ENCODE data around the gene FOXR1. TPM values are rescaled to one million over a fixed set of nuclear protein-coding genes. Genes with fewer than 3 reads are reported as not detected.
"Not testable (repeated sequence)": the region's sequence is repeated elsewhere in the genome, so short reads cannot be mapped to it uniquely, and the experiment has no call there.

The FOXR1 gene
- total and polyA plus RNA-seq, 3 experiments from 2014 or later, result not detected

DNA sequence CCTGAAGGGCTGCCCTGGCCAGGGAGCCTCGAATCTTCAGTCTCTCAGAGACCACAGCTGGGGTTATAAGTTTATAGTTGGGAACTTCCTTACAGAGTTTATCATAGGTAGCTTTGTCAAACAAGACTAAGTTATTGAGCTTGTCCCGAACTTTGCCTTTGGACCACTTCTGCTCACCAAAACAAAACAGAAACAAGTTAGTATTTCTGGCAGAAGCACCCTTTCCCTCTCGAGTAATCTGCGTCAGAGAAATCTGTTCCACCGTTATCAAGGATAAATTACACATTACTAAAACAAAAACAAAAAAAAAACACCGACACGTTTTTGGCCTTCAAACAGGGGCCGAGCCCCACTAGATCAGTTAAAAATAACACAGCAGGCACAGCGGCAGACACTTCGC, 45.8 kb downstream of the FOXR1 start:
- Mint-ChIP-seq H3K36me3 (peaks cover 7 to 83% (median 18%) of the 10 kb centered on the region in 3 donors), H3K27ac (peak overlapping the region; percentile 97 to 100 (median 100)), H3K4me3 (peak overlapping the region; percentile 97 to 100 (median 99)), H3K4me1 (peaks cover 36 to 68% (median 55%) of the 10 kb centered on the region in 3 donors)
- H3K27me3 Mint-ChIP-seq; H3K9me3 Mint-ChIP-seq; H3K27me3 ChIP-seq (ENCODE audit: insufficient read depth, low read length, poor library complexity, severe bottlenecking); H3K9me3 ChIP-seq (ENCODE audit: low read length); CTCF ChIA-PET: not testable (repeated sequence)
- POLR2A ChIA-PET, result interaction anchor here (0.6 to 1.9 kb wide), 4 partner anchors 29 to 179 kb away, joined by 4 to 8 read pairs (median 5); partner anchors contain the start of gene C2CD2L
- Histone ChIP-seq H3K36me3 (ENCODE audit: insufficient read depth, low read length) (peaks cover 49% of the 10 kb centered on the region), H3K4me3 (ENCODE audit: low read length) (peak overlapping the region; percentile 83), H3K27ac (ENCODE audit: low read depth, low read length) (peak overlapping the region; percentile 94), H3K4me1 (ENCODE audit: insufficient read depth, low read length) (peaks cover 39% of the 10 kb centered on the region)
- DNase-seq, result peak in 1 of 5 donors; percentile 10

DNA sequence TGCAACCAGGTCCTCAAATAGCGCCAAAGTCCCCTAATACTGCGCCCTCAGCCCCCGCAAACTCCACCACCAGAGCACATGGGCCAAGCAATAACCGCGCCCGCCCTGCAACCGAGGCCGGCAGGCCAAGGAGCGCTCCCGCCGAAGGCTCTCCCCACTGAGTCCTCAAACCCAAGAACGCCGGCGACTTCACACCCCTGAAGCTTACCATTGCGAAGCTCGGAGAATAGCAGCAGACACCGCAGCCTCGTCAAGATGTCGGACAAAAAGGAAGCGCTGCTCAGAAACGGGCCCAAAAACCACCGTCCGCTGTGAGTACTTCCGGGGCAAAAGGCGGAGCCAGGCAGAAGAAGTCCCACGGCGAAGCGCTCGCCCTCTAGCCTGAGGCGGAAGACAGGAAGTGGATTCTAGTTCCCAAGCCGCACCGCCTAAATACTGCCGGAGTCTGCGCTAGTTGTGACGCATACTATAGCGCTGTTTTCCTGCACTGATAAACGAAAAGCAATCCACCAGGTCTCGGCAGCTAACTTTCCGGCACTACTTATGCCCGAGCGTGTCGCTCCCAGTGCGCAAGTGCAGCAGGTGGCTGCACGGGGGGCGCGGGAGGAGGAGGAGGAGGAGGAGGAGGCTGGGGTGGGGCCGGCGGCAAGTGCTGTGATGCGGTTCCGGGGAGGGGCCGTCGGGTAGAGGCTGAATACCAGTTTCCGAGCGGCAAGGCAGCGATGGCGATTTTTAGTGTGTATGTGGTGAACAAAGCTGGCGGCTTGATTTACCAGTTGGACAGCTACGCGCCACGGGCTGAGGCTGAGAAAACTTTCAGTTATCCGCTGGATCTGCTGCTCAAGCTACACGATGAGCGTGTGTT, 46.7 kb downstream of the FOXR1 start, which contains the start of the genes RPS25 and TRAPPC4:
Gene RPS25 (minus strand): TSS at position 270 of the 865 bp plus-strand sequence. CDS start 59 bp downstream, at position 211.
Gene TRAPPC4 (plus strand): TSS at position 693 of the 865 bp plus-strand sequence. CDS start 30 bp downstream, at position 723.
- Histone ChIP-seq H3K9me3 (ENCODE audit: low read length) (no peaks in the 10 kb centered on the region), H3K27me3 (ENCODE audit: insufficient read depth, low read length, poor library complexity, severe bottlenecking) (no peaks in the 10 kb centered on the region), H3K4me3 (ENCODE audit: low read length) (peak within 1 kb of the TSS; percentile 83), H3K36me3 (ENCODE audit: insufficient read depth, low read length) (peaks cover 45% of the 10 kb centered on the region), H3K4me1 (ENCODE audit: insufficient read depth, low read length) (peaks cover 41% of the 10 kb centered on the region), H3K27ac (ENCODE audit: low read depth, low read length) (peak within 1 kb of the TSS; percentile 94)
- Mint-ChIP-seq H3K4me3 (peak within 1 kb of the TSS; percentile 97 to 100 (median 99)), H3K9me3 (no peaks in the 10 kb centered on the region), H3K27me3 (peaks cover 0 to 2% of the 10 kb centered on the region in 2 donors), H3K27ac (peak within 1 kb of the TSS; percentile 97 to 100 (median 100)), H3K4me1 (peaks cover 38 to 74% (median 54%) of the 10 kb centered on the region in 3 donors), H3K36me3 (peaks cover 6 to 84% (median 12%) of the 10 kb centered on the region in 3 donors)
- ChIA-PET CTCF (interaction anchor here (0.6 to 2.9 kb wide), 7 partner anchors 10 to 77 kb away, joined by 3 to 11 read pairs (median 5); partner anchors contain the start of gene CENATAC), POLR2A (interaction anchor here (0.6 to 2.9 kb wide), 18 partner anchors 10 to 618 kb away, joined by 3 to 23 read pairs (median 4); partner anchors contain the start of genes C2CD2L, CENATAC, DPAGT1 and HINFP)
- DNase-seq, result peak; percentile 91 to 97 (median 96)

DNA sequence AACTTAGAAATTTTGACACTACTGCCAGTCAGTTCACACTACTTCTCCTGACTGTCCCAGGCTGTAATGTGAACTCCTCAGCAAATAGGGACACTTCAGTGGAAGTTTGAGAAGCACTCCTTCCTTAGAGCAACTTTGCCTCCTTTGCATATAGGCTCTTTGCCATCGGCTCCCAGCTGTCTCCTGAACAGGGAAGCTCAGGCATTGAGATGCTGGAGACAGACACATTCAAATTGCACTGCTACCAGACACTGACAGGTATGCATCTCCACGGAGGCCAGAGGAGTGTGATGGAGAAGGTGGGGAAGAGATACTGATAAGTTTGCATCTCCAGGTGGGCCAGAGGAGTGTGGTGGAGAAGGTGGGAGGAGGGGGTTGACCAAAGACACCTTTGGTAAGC, 48.4 kb downstream of the FOXR1 start:
- peaks cover 46 to 84% (median 70%) of the 10 kb centered on the region in 3 donors for H3K4me1 Mint-ChIP-seq
- no peak for DNase-seq
- peak overlapping the region; percentile 15 for H3K4me3 ChIP-seq (ENCODE audit: low read length)
- peaks cover 0 to 2% of the 10 kb centered on the region in 2 donors for H3K27me3 Mint-ChIP-seq
- CTCF ChIA-PET, result interaction anchor here (1.3 to 2.9 kb wide), 3 partner anchors 12 to 31 kb away, joined by 3 to 11 read pairs (median 8); partner anchors contain the start of gene CENATAC
- H3K36me3 ChIP-seq (ENCODE audit: insufficient read depth, low read length), result peaks cover 46% of the 10 kb centered on the region
- H3K9me3 ChIP-seq (ENCODE audit: low read length), result no peaks in the 10 kb centered on the region
- H3K36me3 Mint-ChIP-seq, result peaks cover 12 to 87% (median 12%) of the 10 kb centered on the region in 3 donors
- peaks cover 54% of the 10 kb centered on the region for H3K4me1 ChIP-seq (ENCODE audit: insufficient read depth, low read length)
- H3K27me3 ChIP-seq (ENCODE audit: insufficient read depth, low read length, poor library complexity, severe bottlenecking), result no peaks in the 10 kb centered on the region
- H3K27ac Mint-ChIP-seq, result peak overlapping the region; percentile 24 to 100 (median 100)
- POLR2A ChIA-PET, result interaction anchor here (2.1 to 2.9 kb wide), 2 partner anchors 10 to 37 kb away, joined by 10 read pairs; partner anchors contain the start of genes HYOU1 and SLC37A4
- H3K4me3 Mint-ChIP-seq, result peak overlapping the region; percentile 97 to 100 (median 99)
- H3K9me3 Mint-ChIP-seq, result no peaks in the 10 kb centered on the region
- no peak overlapping the region for H3K27ac ChIP-seq (ENCODE audit: low read depth, low read length)

DNA sequence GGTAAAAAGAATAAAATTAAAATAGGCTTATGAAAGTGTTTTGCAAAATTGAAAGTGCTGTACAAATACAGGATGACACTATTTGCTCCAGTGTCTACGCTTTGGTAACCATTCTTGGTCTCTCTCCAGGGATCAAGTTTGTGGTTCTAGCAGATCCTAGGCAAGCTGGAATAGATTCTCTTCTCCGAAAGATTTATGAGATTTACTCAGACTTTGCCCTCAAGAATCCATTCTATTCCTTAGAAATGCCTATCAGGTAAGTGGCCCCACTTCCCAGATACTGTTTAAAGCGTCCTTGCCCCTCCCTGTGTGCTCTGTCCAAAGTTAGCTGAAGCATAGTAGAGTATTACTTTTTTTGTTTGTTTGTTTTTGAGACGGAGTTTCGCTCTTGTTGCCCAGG, 50.1 kb downstream of the FOXR1 start:
- Mint-ChIP-seq H3K9me3 (no peaks in the 10 kb centered on the region), H3K4me1 (peaks cover 41 to 68% (median 60%) of the 10 kb centered on the region in 3 donors), H3K4me3 (peak overlapping the region in 5 of 7 donors; percentile 20 to 79 (median 50)), H3K27me3 (peaks cover 0 to 2% of the 10 kb centered on the region in 2 donors), H3K36me3 (peaks cover 5 to 84% (median 13%) of the 10 kb centered on the region in 3 donors), H3K27ac (peak overlapping the region in 7 of 8 donors; percentile 23 to 88 (median 59))
- H3K9me3 ChIP-seq (ENCODE audit: low read length), result no peaks in the 10 kb centered on the region
- H3K4me3 ChIP-seq (ENCODE audit: low read length), result no peak overlapping the region
- ChIA-PET CTCF (interaction anchor here (1.4 kb wide), 1 partner anchor 9 kb away, joined by 4 read pairs; the partner anchor contains the start of gene SLC37A4), POLR2A (no interaction called here)
- no peak overlapping the region for H3K27ac ChIP-seq (ENCODE audit: low read depth, low read length)
- peaks cover 31% of the 10 kb centered on the region for H3K36me3 ChIP-seq (ENCODE audit: insufficient read depth, low read length)
- peaks cover 44% of the 10 kb centered on the region for H3K4me1 ChIP-seq (ENCODE audit: insufficient read depth, low read length)
- DNase-seq, result no peak
- H3K27me3 ChIP-seq (ENCODE audit: insufficient read depth, low read length, poor library complexity, severe bottlenecking), result no peaks in the 10 kb centered on the region

DNA sequence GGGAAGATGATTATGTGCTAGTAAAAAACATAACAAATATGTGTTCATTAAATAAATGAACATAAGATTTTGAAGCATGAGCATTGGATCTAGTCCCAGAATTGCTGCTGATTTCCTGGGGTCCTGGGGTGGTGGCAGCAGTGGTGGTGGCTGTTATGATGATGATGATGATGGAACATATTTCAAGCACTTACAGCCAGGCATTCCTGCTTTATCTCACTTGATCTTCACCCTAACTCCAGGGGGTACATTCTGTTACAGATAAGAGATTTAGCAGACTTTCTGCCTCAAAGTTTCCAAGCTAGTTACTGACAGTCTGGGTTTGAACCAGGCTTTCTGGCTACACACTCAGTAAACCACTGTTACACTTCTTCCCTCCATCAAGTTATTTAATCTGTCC, 52.2 kb downstream of the FOXR1 start:
- peaks cover 30% of the 10 kb centered on the region for H3K36me3 ChIP-seq (ENCODE audit: insufficient read depth, low read length)
- POLR2A ChIA-PET, result no interaction called here
- H3K4me3 ChIP-seq (ENCODE audit: low read length), result no peak overlapping the region
- Mint-ChIP-seq H3K27ac (peak overlapping the region; percentile 1 to 94 (median 32)), H3K27me3 (no peaks in the 10 kb centered on the region), H3K9me3 (no peaks in the 10 kb centered on the region), H3K4me3 (peak overlapping the region in 1 of 7 donors; percentile 31), H3K4me1 (peaks cover 34 to 54% (median 48%) of the 10 kb centered on the region in 3 donors), H3K36me3 (peaks cover 5 to 70% (median 13%) of the 10 kb centered on the region in 3 donors)
- CTCF ChIA-PET, result interaction anchor here (1.2 kb wide), 2 partner anchors 44 to 182 kb away, joined by 3 to 5 read pairs; partner anchors contain the start of genes CBL and VPS11
- H3K9me3 ChIP-seq (ENCODE audit: low read length), result no peaks in the 10 kb centered on the region
- DNase-seq, result no peak
- peaks cover 34% of the 10 kb centered on the region for H3K4me1 ChIP-seq (ENCODE audit: insufficient read depth, low read length)
- H3K27ac ChIP-seq (ENCODE audit: low read depth, low read length), result no peak overlapping the region
- no peaks in the 10 kb centered on the region for H3K27me3 ChIP-seq (ENCODE audit: insufficient read depth, low read length, poor library complexity, severe bottlenecking)

DNA sequence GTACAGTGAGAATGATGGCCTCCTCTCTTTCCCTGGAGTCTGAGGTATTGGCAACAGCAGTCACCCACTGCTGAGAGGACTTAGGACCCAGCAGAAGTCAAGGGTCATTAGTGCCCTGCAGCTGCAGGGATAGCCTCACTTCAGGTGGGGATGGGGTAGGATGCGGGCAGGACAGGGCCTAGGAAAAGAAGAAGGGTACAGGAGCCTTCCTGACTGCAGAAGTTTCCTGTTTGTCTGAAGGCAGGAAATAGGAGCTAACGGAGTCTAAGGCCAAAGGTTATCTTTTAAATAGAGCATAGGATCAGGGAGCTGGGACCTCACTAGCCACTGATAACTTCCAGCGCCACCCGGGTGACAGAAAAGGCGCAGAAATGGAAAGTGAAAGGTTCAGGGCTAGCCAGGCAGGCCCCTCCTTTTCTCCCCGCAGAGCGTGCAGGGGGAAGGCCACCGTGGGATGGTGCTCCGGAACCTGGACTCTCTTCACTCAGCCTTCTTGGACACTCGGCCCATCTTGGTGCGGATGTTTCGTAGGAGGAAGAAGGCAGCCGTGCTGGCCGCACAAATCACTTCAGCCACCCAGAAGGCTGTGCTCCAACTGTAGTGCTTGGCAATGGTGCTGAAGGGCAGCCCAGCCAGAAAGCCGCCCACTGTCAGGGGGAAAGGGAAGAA, 53.0 kb downstream of the FOXR1 start:
- CTCF ChIA-PET, result no interaction called here
- H3K4me1 ChIP-seq (ENCODE audit: insufficient read depth, low read length), result peaks cover 40% of the 10 kb centered on the region

DNA sequence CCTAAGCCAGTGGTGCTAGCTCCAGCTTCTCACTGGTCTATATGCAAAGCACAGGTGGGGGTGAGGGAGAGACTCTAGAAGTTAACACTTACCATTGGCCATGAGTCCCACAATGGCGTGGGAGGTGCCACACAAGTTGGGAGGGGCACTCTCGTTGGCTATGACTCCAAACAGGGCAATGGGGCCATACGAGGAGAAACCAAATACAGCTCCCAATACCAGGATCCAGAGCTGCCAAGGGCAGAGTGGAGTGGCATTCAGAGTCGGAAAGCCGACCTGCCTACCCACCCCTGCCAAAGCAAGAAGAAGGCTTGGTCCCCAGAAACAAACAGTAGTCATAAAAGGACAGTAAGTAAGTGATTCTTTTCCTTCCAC, 53.5 kb downstream of the FOXR1 start:
- Histone ChIP-seq H3K4me1 (ENCODE audit: insufficient read depth, low read length) (peaks cover 39% of the 10 kb centered on the region), H3K27ac (ENCODE audit: low read depth, low read length) (no peak overlapping the region), H3K4me3 (ENCODE audit: low read length) (no peak overlapping the region), H3K9me3 (ENCODE audit: low read length) (no peaks in the 10 kb centered on the region), H3K36me3 (ENCODE audit: insufficient read depth, low read length) (peaks cover 30% of the 10 kb centered on the region), H3K27me3 (ENCODE audit: insufficient read depth, low read length, poor library complexity, severe bottlenecking) (no peaks in the 10 kb centered on the region)
- Mint-ChIP-seq H3K27ac (peak overlapping the region in 7 of 8 donors; percentile 45 to 93 (median 70)), H3K27me3 (no peaks in the 10 kb centered on the region), H3K36me3 (peaks cover 5 to 61% (median 11%) of the 10 kb centered on the region in 3 donors), H3K4me3 (no peak overlapping the region), H3K4me1 (peaks cover 40 to 57% (median 47%) of the 10 kb centered on the region in 3 donors), H3K9me3 (no peaks in the 10 kb centered on the region)
- ChIA-PET POLR2A (no interaction called here), CTCF (no interaction called here)
- no peak for DNase-seq

More for the DNA sequence above, 53.0 kb downstream of the FOXR1 start:
- no peak overlapping the region for H3K27ac ChIP-seq (ENCODE audit: low read depth, low read length)
- no peaks in the 10 kb centered on the region for H3K9me3 ChIP-seq (ENCODE audit: low read length)
- Mint-ChIP-seq H3K36me3 (peaks cover 5 to 66% (median 13%) of the 10 kb centered on the region in 3 donors), H3K9me3 (no peaks in the 10 kb centered on the region), H3K27me3 (no peaks in the 10 kb centered on the region), H3K4me1 (peaks cover 40 to 57% (median 48%) of the 10 kb centered on the region in 3 donors), H3K27ac (peak overlapping the region in 7 of 8 donors; percentile 22 to 85 (median 70)), H3K4me3 (peak overlapping the region in 1 of 7 donors; percentile 31)
- DNase-seq, result no peak
- H3K27me3 ChIP-seq (ENCODE audit: insufficient read depth, low read length, poor library complexity, severe bottlenecking), result no peaks in the 10 kb centered on the region
- POLR2A ChIA-PET, result no interaction called here
- H3K36me3 ChIP-seq (ENCODE audit: insufficient read depth, low read length), result peaks cover 30% of the 10 kb centered on the region
- H3K4me3 ChIP-seq (ENCODE audit: low read length), result no peak overlapping the region
